IMR-90 (cell line): ENCODE results near the gene UBE3B. TPM values are rescaled to one million over a fixed set of nuclear protein-coding genes. Genes with fewer than 3 reads are reported as not detected.

Source experiments
- ATAC-seq: fragments of 200-7000 bp; cut with Tn5 transposase; 2 replicates; pipeline ENCODE4 v1.9.1; 2020; ENCODE audit warnings: low read depth, mild to moderate bottlenecking, moderate library complexity
- BruUV-seq: library from RNA; stranded (reverse); fragments of 400-500 nt; replicated peaks from 2 replicates; lab custom pipeline; 2021; lab: Mats Ljungman, UMichigan
- CTCF ChIA-PET: fragments of 300-600 bp; formaldehyde crosslinking; extraction: SDS; loops from one replicate; lab custom pipeline; 2021; ENCODE audit warnings: antibody characterized with exemption; lab: Yijun Ruan, JAX
- POLR2A ChIA-PET: fragments of 300-600 bp; sonication (Branson Sonifier 250); formaldehyde crosslinking; loops from one replicate; lab custom pipeline; 2022; ENCODE audit warnings: antibody characterized with exemption; ENCODE audit not compliant: unreplicated experiment; lab: Charles Lee
- DNase-seq: peaks from one replicate; pipeline ENCODE4 v3.0.0; 2013
- H2AFZ ChIP-seq: replicated peaks from 2 replicates; pipeline ENCODE3; 2013; ENCODE audit warnings: low read length, mild to moderate bottlenecking; ENCODE audit not compliant: poor library complexity
- H2AK5ac ChIP-seq: 2 replicates; pipeline ENCODE4 v1.6.1; 2013; ENCODE audit warnings: low read depth, low read length, inconsistent platforms
- H2AK9ac ChIP-seq: replicated peaks from 2 replicates; pipeline ENCODE3; 2013; ENCODE audit warnings: mild to moderate bottlenecking, low read depth, low read length, moderate library complexity; ENCODE audit not compliant: poor library complexity
- H2BK120ac ChIP-seq: 2 replicates; pipeline ENCODE4 v1.6.1; 2013; ENCODE audit warnings: low read depth, low read length, inconsistent platforms
- H2BK15ac ChIP-seq: 3 replicates; pipeline ENCODE4 v1.6.1; 2013; ENCODE audit warnings: low read depth, low read length, inconsistent platforms
- H2BK20ac ChIP-seq: 2 replicates; pipeline ENCODE4 v1.6.1; 2013; ENCODE audit warnings: low read depth, mild to moderate bottlenecking, inconsistent platforms, low read length, moderate library complexity
- H2BK5ac ChIP-seq: 2 replicates; pipeline ENCODE4 v1.6.1; 2013; ENCODE audit warnings: mild to moderate bottlenecking, low read depth, low read length, inconsistent platforms; ENCODE audit not compliant: poor library complexity, severe bottlenecking
- H3K14ac ChIP-seq: replicated peaks from 2 replicates; pipeline ENCODE4 v1.6.1; 2013; ENCODE audit warnings: low read depth, low read length, inconsistent platforms
- H3K18ac ChIP-seq: 2 replicates; pipeline ENCODE4 v1.6.1; 2013; ENCODE audit warnings: low read depth, low read length, control low read depth
- H3K23ac ChIP-seq: 2 replicates; pipeline ENCODE4 v1.6.1; 2013; ENCODE audit warnings: low read depth, low read length, inconsistent platforms
- H3K27ac ChIP-seq: 2 replicates; pipeline ENCODE4 v1.5.1; 2013; ENCODE audit warnings: mild to moderate bottlenecking, control low read depth, low read length; ENCODE audit not compliant: insufficient read depth
- H3K27me3 ChIP-seq: 2 replicates; pipeline ENCODE4 v1.6.1; 2013; ENCODE audit warnings: low read length; ENCODE audit not compliant: control insufficient read depth, insufficient read depth
- H3K36me3 ChIP-seq: 2 replicates; pipeline ENCODE4 v1.6.1; 2013; ENCODE audit warnings: low read length, mixed read lengths; ENCODE audit not compliant: control insufficient read depth, insufficient read depth
- H3K4ac ChIP-seq: 2 replicates; pipeline ENCODE4 v1.6.1; 2013; ENCODE audit warnings: low read depth, low read length, inconsistent platforms
- H3K4me1 ChIP-seq: 2 replicates; pipeline ENCODE4 v1.6.1; 2013; ENCODE audit warnings: low read length, mixed read lengths; ENCODE audit not compliant: control insufficient read depth, insufficient read depth
- H3K4me2 ChIP-seq: 2 replicates; pipeline ENCODE4 v1.6.1; 2013; ENCODE audit warnings: low read depth, mild to moderate bottlenecking, control low read depth, low read length, moderate library complexity
- H3K4me3 ChIP-seq: 2 replicates; pipeline ENCODE4 v1.5.1; 2013; ENCODE audit warnings: low read depth, mild to moderate bottlenecking, control low read depth, low read length, moderate library complexity; ENCODE audit not compliant: insufficient read depth
- H3K56ac ChIP-seq: 2 replicates; pipeline ENCODE4 v1.6.1; 2013; ENCODE audit warnings: low read length, inconsistent platforms; ENCODE audit not compliant: insufficient read depth; ENCODE audit errors: extremely low read depth
- H3K79me1 ChIP-seq, 2 experiments: 2 replicates each; pipeline ENCODE4 v1.6.1; 2013; ENCODE audit warnings: low read length in 2 of 2, inconsistent platforms in 1 of 2, low read depth in 1 of 2
- H3K9ac ChIP-seq: 2 replicates; pipeline ENCODE4 v1.6.1; 2013; ENCODE audit warnings: low read depth, low read length, control low read depth
- H3K9me1 ChIP-seq: 2 replicates; pipeline ENCODE4 v1.6.1; 2013; ENCODE audit warnings: low read length, inconsistent platforms; ENCODE audit not compliant: insufficient read depth
- H3K9me3 ChIP-seq: 2 replicates; pipeline ENCODE4 v1.6.1; 2013; ENCODE audit warnings: low read length; ENCODE audit not compliant: control insufficient read depth, insufficient read depth
- H4K20me1 ChIP-seq: 2 replicates; pipeline ENCODE4 v1.6.1; 2013; ENCODE audit warnings: low read length, inconsistent platforms; ENCODE audit not compliant: insufficient read depth
- H4K5ac ChIP-seq: 2 replicates; pipeline ENCODE4 v1.6.1; 2013; ENCODE audit warnings: mild to moderate bottlenecking, low read depth, low read length, control low read depth
- H4K8ac ChIP-seq, 2 experiments: 2 replicates each; pipeline ENCODE4 v1.6.1; 2013; ENCODE audit warnings: low read depth in 2 of 2, low read length in 2 of 2, control low read depth in 1 of 2, inconsistent platforms in 1 of 2
- H4K91ac ChIP-seq: 2 replicates; pipeline ENCODE4 v1.6.1; 2013; ENCODE audit warnings: low read depth, low read length, inconsistent platforms; ENCODE audit not compliant: insufficient read depth
- BHLHE40 ChIP-seq: fragments of 150-350 bp; IDR thresholded peaks from 2 replicates; pipeline ENCODE4 v1.6.1; 2016; ENCODE audit warnings: mild to moderate bottlenecking, low read depth, low read length
- CEBPB ChIP-seq: IDR thresholded peaks from 2 replicates; pipeline ENCODE4 v1.6.1; 2012; ENCODE audit warnings: low read depth, low read length, improper control_type of control experiment
- CHD1 ChIP-seq: IDR thresholded peaks from 2 replicates; pipeline ENCODE4 v1.6.1; 2012; ENCODE audit warnings: low read depth, low read length, improper control_type of control experiment
- FOS ChIP-seq: fragments of 150-350 bp; IDR thresholded peaks from 2 replicates; pipeline ENCODE4 v1.6.1; 2016; ENCODE audit warnings: low read depth, low read length
- MAFK ChIP-seq: IDR thresholded peaks from 2 replicates; pipeline ENCODE4 v1.6.1; 2012; ENCODE audit warnings: low read depth, low read length, improper control_type of control experiment
- MAZ ChIP-seq: IDR thresholded peaks from 2 replicates; pipeline ENCODE4 v1.6.1; 2012; ENCODE audit warnings: low read depth, mild to moderate bottlenecking, low read length, improper control_type of control experiment, moderate library complexity, borderline replicate concordance
- MXI1 ChIP-seq: IDR thresholded peaks from 2 replicates; pipeline ENCODE4 v1.6.1; 2012; ENCODE audit warnings: low read depth, mild to moderate bottlenecking, low read length, moderate library complexity, borderline replicate concordance
- NFE2L2 ChIP-seq: fragments of 150-350 bp; IDR thresholded peaks from 2 replicates; pipeline ENCODE4 v1.6.1; 2016; ENCODE audit warnings: low read depth, mild to moderate bottlenecking, low read length
- POLR2A ChIP-seq: IDR thresholded peaks from 2 replicates; pipeline ENCODE4 v1.6.1; 2012; ENCODE audit warnings: mild to moderate bottlenecking, low read depth, low read length
- RAD21 ChIP-seq: IDR thresholded peaks from 2 replicates; pipeline ENCODE4 v1.6.1; 2012; ENCODE audit warnings: low read length, improper control_type of control experiment
- RCOR1 ChIP-seq: IDR thresholded peaks from 2 replicates; pipeline ENCODE4 v1.6.1; 2012; ENCODE audit warnings: mild to moderate bottlenecking, low read length, improper control_type of control experiment; ENCODE audit not compliant: insufficient replicate concordance
- RFX5 ChIP-seq: IDR thresholded peaks from 2 replicates; pipeline ENCODE4 v1.8.0; 2012; ENCODE audit warnings: low read depth, mild to moderate bottlenecking, low read length, moderate library complexity
- SMC3 ChIP-seq: fragments of 150-350 bp; IDR thresholded peaks from 2 replicates; pipeline ENCODE4 v1.6.1; 2016; ENCODE audit warnings: low read depth, mild to moderate bottlenecking, antibody characterized with exemption, low read length, moderate library complexity
- WGBS, 2 experiments: methylation state at CpG; one replicate each; pipeline versions ENCODE4 v1.1.5 to v1.1.7; 2013; ENCODE audit warnings: missing lambda C conversion rate in 2 of 2; ENCODE audit not compliant: insufficient read length in 1 of 2; ENCODE audit errors: extremely low coverage in 2 of 2; 5-methylcytosine and 5-hydroxymethylcytosine counted together
- dilution Hi-C: fragments of 300-500 bp; cut with HindIII; formaldehyde crosslinking; loops from one replicate; pipeline ENCODE4 v1.14.3; 2018; ENCODE audit warnings: low sequenced_read_pairs; ENCODE audit not compliant: unreplicated experiment
- in situ Hi-C: fragments of 300-500 bp; cut with MboI; formaldehyde crosslinking; loops from 3 replicates; pipeline ENCODE4 v1.14.3; 2019; ENCODE audit warnings: low sequenced_read_pairs, inconsistent platforms, mixed read lengths
- intact Hi-C: fragments of 100-400 bp; cut with micrococcal nuclease; formaldehyde crosslinking; loops from 2 replicates; pipeline ENCODE4 v1.10.0; 2022
- polyA plus RNA-seq, 3 experiments: library from polyadenylated mRNA; depleted of rRNA; stranded (reverse); fragments of >200 nt; gene quantifications; 2 replicates each; pipeline ENCODE4 v1.2.3, GENCODE V29; 2012; ENCODE audit warnings: low replicate concordance in 1 of 3
- total RNA-seq: library from RNA; depleted of rRNA; stranded (reverse); fragments of >200 nt; gene quantifications from 2 replicates; pipeline ENCODE4 v1.2.3, GENCODE V29; 2012
- TF ChIP-seq, protein P1 (sequence below): fragments of 150-350 bp; IDR thresholded peaks from 2 replicates; pipeline ENCODE4 v1.6.1; 2017; ENCODE audit warnings: mild to moderate bottlenecking, antibody characterized with exemption, low read length, low read depth
- TF ChIP-seq, protein P2 (sequence below): conservative IDR thresholded peaks from 2 replicates; pipeline ENCODE4 v1.5.1; 2012; ENCODE audit warnings: mild to moderate bottlenecking, low read depth, low read length, improper control_type of control experiment
- TF ChIP-seq, protein P3 (sequence below): fragments of 150-350 bp; IDR thresholded peaks from 2 replicates; pipeline ENCODE4 v1.6.1; 2016; ENCODE audit warnings: low read depth, mild to moderate bottlenecking, low read length, moderate library complexity, borderline replicate concordance

Gene UBE3B
- total and polyA plus RNA-seq, 2 of the 4 experiments (the other 2 are of a cell fraction): 18.8 to 24.9 TPM

DNA sequence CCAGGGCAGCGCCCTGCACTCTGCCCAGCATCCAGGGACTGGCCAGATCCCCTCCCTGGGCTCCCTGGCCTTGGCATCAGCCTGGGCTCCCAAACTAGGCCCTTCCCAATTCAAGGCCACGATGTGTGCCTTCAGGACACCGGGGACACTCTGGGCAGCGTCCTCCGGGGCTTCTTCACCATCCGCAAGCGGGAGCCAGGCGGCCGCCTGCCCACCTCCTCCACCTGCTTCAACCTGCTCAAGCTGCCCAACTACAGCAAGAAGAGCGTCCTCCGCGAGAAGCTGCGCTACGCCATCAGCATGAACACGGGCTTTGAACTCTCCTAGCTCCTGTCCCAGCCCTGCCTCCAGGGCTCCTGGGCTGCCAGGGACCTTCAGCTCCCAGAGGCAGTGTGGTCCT lies 57.0 kb downstream of the UBE3B start:
- no peak for TF ChIP-seq RAD21
- no peak for TF ChIP-seq MXI1
- no peak for TF ChIP-seq RCOR1
- no peak for TF ChIP-seq MAZ
- TF ChIP-seq CEBPB: no peak
- TF ChIP-seq, protein P1, sequence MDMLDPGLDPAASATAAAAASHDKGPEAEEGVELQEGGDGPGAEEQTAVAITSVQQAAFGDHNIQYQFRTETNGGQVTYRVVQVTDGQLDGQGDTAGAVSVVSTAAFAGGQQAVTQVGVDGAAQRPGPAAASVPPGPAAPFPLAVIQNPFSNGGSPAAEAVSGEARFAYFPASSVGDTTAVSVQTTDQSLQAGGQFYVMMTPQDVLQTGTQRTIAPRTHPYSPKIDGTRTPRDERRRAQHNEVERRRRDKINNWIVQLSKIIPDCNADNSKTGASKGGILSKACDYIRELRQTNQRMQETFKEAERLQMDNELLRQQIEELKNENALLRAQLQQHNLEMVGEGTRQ: no peak
- TF ChIP-seq NFE2L2: no peak
- TF ChIP-seq, protein P2, sequence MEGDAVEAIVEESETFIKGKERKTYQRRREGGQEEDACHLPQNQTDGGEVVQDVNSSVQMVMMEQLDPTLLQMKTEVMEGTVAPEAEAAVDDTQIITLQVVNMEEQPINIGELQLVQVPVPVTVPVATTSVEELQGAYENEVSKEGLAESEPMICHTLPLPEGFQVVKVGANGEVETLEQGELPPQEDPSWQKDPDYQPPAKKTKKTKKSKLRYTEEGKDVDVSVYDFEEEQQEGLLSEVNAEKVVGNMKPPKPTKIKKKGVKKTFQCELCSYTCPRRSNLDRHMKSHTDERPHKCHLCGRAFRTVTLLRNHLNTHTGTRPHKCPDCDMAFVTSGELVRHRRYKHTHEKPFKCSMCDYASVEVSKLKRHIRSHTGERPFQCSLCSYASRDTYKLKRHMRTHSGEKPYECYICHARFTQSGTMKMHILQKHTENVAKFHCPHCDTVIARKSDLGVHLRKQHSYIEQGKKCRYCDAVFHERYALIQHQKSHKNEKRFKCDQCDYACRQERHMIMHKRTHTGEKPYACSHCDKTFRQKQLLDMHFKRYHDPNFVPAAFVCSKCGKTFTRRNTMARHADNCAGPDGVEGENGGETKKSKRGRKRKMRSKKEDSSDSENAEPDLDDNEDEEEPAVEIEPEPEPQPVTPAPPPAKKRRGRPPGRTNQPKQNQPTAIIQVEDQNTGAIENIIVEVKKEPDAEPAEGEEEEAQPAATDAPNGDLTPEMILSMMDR: no peak
- no peak for TF ChIP-seq RFX5
- no peak for TF ChIP-seq SMC3
- no peak for TF ChIP-seq POLR2A
- TF ChIP-seq MAFK: no peak
- TF ChIP-seq FOS: no peak
- no peak for TF ChIP-seq BHLHE40
- no peak for TF ChIP-seq CHD1
- TF ChIP-seq, protein P3, sequence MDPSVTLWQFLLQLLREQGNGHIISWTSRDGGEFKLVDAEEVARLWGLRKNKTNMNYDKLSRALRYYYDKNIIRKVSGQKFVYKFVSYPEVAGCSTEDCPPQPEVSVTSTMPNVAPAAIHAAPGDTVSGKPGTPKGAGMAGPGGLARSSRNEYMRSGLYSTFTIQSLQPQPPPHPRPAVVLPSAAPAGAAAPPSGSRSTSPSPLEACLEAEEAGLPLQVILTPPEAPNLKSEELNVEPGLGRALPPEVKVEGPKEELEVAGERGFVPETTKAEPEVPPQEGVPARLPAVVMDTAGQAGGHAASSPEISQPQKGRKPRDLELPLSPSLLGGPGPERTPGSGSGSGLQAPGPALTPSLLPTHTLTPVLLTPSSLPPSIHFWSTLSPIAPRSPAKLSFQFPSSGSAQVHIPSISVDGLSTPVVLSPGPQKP: no peak
- Histone ChIP-seq H2AK5ac (no peak overlapping the region), H3K4me2 (no peak overlapping the region), H4K91ac (no peak overlapping the region), H4K8ac (no peak overlapping the region), H2AK9ac (no peak overlapping the region), H3K4ac (no peak overlapping the region), H3K27me3 (no peaks in the 10 kb centered on the region), H4K20me1 (no peaks in the 10 kb centered on the region), H3K9me1 (peaks cover 5% of the 10 kb centered on the region), H3K56ac (no peak overlapping the region), H3K23ac (no peak overlapping the region), H3K14ac (no peak overlapping the region), H2AFZ (no peak overlapping the region), H3K79me1 (no peaks in the 10 kb centered on the region; a peak in 1 of 4 replicates), H3K18ac (no peak overlapping the region), H3K27ac (no peak overlapping the region), H4K5ac (no peak overlapping the region), H3K4me3 (no peak overlapping the region), H3K9ac (no peak overlapping the region), H3K36me3 (peaks cover 45% of the 10 kb centered on the region), H2BK20ac (no peak overlapping the region), H2BK120ac (no peak overlapping the region), H2BK15ac (no peak overlapping the region), H3K9me3 (no peaks in the 10 kb centered on the region), H2BK5ac (no peak overlapping the region), H3K4me1 (peaks cover 4% of the 10 kb centered on the region)
- in situ Hi-C loops: no loop called here
- CTCF ChIA-PET: no interaction called here
- no TSS peak for BruUV-seq
- ATAC-seq (no peak), DNase-seq (no peak)
- intact Hi-C loops: no loop called here
- dilution Hi-C loops: no loop called here
- POLR2A ChIA-PET: no interaction called here
- WGBS, 2 experiments: 100% methylated on average over 1 of the region's 15 CpGs; no CpG with 5 or more reads in 1 of the 2 experiments
